ENCODE results near the gene FAM83E.

The FAM83E gene

DNA sequence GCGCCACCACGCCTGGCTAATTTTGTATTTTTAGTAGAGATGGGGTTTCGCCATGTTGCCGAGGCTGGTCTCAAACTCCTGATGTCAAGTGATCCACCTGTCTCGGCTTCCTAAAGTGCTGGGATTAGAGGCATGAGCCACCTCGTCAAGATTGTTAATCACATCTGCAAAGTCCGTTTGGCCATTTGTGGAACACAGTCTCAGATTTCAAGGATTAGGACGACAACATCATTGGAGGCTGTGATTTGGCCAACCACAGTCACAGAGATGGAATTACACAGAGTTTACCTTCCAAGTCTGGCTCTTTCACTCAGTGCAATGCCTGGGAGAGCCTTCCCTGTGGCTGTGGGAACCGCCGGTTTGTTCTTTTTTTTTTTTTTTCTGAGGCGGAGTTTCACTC lies 45.1 kb downstream of the FAM83E start:
- no peak for DNase-seq

DNA sequence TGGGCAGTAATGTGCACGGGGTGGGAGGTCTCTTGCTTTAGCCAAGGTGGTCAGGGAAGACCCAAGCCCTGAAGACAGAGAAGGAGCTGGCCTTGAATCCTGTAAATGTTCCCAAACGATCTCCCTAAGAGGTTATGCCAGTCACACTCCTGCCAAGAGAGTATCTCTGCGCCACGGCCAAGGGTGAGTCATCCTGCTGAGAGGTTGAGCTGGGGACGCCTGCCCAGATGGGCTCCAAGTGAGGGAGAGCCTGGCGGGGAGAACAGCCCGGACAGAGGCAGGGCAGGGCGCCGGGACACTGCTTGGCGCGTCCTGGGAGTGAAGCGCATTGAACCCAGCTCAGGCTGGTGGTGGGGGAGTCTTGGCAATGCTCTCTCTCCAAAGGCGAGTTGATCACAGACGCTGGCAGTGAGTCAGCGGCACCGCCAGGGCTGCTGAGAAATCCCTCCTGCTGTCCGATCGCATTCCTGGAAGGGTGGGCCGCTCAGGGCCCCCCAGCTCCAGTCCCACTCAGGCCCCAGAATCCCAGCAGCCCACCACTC lies 46.5 kb downstream of the FAM83E start:
- peak; percentile 4 for DNase-seq

DNA sequence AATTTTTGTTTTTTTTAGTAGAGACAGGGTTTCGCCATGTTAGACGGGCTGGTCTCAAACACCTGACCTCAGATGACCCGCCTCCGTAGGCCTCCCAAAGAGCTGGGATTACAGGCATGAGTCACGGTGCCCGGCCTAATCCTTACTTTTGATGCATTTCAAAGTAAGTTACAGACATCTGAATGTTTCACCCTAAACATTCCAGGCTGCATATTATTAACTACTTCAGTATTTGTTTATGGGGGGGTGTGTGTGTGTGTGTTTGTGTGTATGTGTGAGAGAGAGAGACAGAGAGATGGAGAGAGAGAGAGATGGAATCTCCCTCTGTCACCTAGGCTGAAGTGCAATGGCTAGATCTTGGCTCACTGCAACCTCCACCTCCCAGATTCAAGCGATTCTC lies 49.8 kb downstream of the FAM83E start:
- DNase-seq: no peak

Measured in NCI-H1105 treated with DMSO at 0.1 percent for 48 hours (cell line).